ENCODE measurements around the gene CARMIL1.

Gene CARMIL1

DNA sequence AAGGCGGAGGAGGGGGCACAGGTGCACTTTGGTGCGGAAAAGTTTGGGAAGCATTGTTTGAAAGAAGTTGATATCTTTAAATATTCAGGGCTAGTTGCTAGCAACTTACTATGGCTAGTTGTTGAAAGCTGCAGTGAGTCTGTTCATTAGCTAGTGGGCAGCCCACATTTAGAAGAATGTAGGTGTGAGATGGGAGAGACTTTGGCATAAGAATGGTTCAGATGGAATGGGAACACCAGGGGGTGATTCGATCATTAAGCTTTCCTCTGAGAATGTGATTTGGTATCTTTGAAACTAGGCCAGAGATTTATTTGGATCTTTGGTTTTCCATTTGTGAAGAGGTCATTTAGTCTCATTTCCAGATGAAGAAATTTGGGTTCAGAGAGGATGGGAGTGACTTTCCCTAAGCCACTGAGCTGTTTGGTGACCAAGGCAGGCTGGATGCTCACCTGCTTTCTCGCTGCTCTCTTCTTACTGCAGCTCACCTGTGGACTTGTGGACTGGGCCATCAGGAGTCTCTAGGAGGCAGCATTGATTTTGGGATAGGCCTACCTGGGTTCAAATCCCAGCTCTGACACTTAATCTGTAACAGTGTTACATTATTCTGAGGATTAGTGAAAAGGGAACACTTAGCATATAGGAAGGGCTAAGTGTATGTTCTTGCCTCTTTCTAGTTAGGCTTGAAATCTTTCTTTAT is 62.9 kb downstream of the CARMIL1 start:
- in situ Hi-C loops (cut with MboI; ENCODE audit: low sequenced_read_pairs, unreplicated experiment) = no loop called here
- DNase-seq (ENCODE audit: low spot score) = no peak
- TF ChIP-seq, protein P1, sequence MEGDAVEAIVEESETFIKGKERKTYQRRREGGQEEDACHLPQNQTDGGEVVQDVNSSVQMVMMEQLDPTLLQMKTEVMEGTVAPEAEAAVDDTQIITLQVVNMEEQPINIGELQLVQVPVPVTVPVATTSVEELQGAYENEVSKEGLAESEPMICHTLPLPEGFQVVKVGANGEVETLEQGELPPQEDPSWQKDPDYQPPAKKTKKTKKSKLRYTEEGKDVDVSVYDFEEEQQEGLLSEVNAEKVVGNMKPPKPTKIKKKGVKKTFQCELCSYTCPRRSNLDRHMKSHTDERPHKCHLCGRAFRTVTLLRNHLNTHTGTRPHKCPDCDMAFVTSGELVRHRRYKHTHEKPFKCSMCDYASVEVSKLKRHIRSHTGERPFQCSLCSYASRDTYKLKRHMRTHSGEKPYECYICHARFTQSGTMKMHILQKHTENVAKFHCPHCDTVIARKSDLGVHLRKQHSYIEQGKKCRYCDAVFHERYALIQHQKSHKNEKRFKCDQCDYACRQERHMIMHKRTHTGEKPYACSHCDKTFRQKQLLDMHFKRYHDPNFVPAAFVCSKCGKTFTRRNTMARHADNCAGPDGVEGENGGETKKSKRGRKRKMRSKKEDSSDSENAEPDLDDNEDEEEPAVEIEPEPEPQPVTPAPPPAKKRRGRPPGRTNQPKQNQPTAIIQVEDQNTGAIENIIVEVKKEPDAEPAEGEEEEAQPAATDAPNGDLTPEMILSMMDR (IDR thresholded peaks at IDR 0.05; ENCODE audit: borderline replicate concordance, control extremely low read depth, extremely low read depth, insufficient read depth, missing control alignments) = no peak

DNA sequence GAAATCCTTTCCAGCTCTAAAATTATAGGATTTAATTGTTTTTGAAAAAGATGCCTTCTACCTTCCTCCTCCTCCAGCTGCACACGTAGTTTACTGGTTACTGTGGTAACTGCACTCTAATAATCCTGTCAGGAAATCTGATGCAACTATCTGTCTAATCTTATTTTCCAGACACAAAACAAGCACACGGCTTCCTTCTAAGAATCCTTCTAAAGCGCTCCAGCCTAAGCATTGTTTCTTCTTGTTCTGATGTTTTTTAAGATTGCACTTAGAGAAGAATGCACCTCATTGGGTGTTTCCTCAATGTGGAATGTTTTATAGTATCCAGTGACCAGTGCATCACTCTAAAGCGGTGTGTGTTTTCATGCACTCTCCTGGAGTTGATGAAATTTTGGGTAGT is 63.6 kb downstream of the CARMIL1 start:
- in situ Hi-C loops (cut with MboI; ENCODE audit: low sequenced_read_pairs, unreplicated experiment) = no loop called here
- TF ChIP-seq, protein P1 (IDR thresholded peaks at IDR 0.05; ENCODE audit: borderline replicate concordance, control extremely low read depth, extremely low read depth, insufficient read depth, missing control alignments) = no peak
- DNase-seq (ENCODE audit: low spot score) = no peak

DNA sequence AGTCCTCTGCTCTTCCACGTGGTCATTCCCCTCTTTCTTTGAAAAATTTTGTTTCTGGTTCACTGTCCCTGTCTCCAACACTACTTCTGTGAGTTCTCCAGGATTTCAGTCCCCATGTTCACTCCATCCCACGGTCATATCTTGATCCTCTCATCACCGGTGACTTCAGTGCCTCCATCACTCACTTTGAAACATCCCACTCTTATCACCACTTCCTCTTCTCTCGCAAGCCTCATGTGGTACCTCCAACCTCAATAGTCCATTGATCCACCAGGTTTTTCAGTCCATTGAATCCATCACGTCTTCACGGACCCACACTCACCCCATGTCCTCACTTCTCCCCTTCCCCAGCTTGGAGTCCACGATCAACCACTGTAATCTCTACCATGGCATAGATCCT is 64.8 kb downstream of the CARMIL1 start:
- TF ChIP-seq, protein P1 (IDR thresholded peaks at IDR 0.05; ENCODE audit: borderline replicate concordance, control extremely low read depth, extremely low read depth, insufficient read depth, missing control alignments) = no peak
- peak; percentile 25 for DNase-seq (ENCODE audit: low spot score)
- in situ Hi-C loops (cut with MboI; ENCODE audit: low sequenced_read_pairs, unreplicated experiment) = no loop called here

DNA sequence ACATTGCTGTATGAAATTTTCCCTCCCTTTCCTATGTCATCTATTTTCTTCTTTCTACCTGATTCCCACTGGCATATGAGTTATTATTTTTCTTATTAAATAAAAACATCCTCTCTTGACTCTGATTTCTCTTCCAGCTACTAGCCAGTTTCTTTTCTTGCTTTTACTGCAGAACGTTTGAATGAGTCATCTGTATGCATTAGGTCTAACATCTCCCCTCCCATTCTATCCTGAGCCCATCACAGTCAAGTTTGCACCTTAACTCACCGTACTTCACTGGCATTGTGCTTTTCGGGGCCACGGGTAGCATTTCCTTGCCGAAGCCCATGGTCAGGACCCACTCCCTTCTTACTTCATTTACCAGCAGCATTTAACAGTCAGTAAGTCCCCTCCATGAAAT is 65.7 kb downstream of the CARMIL1 start:
- TF ChIP-seq, protein P1 (IDR thresholded peaks at IDR 0.05; ENCODE audit: borderline replicate concordance, control extremely low read depth, extremely low read depth, insufficient read depth, missing control alignments) = no peak
- in situ Hi-C loops (cut with MboI; ENCODE audit: low sequenced_read_pairs, unreplicated experiment) = no loop called here
- DNase-seq (ENCODE audit: low spot score) = no peak

DNA sequence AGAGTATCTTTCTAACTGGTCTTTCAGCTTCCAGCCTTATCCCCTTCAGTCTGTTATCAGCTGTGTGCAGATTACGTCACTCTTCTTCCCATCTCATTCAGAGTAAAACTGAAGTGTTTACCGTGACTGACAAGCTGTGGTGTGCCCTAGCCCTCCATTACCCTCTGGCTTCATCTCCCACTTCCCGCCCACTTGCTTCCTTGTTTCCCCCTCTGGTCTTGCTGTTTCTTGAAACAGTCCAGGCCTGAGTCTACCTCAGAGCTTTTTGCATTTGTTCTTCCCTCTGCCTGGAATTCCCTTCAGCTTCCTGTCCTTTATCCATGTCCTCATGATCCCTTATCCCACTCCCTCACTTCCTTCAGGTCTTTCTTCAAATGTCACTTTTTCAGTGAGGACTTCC is 66.9 kb downstream of the CARMIL1 start:
- TF ChIP-seq, protein P1 (IDR thresholded peaks at IDR 0.05; ENCODE audit: borderline replicate concordance, control extremely low read depth, extremely low read depth, insufficient read depth, missing control alignments) = no peak
- in situ Hi-C loops (cut with MboI; ENCODE audit: low sequenced_read_pairs, unreplicated experiment) = no loop called here
- DNase-seq (ENCODE audit: low spot score) = no peak

DNA sequence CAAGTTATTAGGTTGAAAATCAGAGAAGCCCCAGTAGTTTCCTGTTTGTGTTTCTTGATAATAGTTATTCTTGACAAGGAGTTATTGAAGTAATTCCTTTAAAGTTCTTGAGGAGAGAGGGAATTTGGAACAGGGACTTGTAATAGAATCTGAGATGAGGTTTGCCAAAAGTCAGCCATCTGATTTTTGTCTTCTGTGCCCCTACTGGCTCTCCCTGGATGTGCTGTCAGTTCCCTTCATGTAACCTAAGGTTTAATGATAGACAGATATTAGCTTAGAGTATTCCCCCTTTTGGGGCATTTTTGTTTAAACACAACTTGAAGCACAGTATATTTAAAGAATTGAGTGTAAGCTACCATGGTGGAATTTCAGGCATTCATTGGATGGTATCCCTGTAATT is 71.4 kb downstream of the CARMIL1 start:
- in situ Hi-C loops (cut with MboI; ENCODE audit: low sequenced_read_pairs, unreplicated experiment) = no loop called here

More for the DNA sequence above, 71.4 kb downstream of the CARMIL1 start:
- no peak for DNase-seq (ENCODE audit: low spot score)
- TF ChIP-seq, protein P1 (IDR thresholded peaks at IDR 0.05; ENCODE audit: borderline replicate concordance, control extremely low read depth, extremely low read depth, insufficient read depth, missing control alignments) = no peak

Measured in GM13976 (cell line).